MM.1S (cell line): ENCODE results near the gene PANK2.
"Not testable (repeated sequence)": the region's sequence is repeated elsewhere in the genome, so short reads cannot be mapped to it uniquely, and the experiment has no call there.

Experiments used
- DNase-seq: peaks from one replicate; pipeline ENCODE4 v3.0.0-alpha.2; 2015
- H2AFZ ChIP-seq: fragments of 300-600 bp; sonication (generic); 2 replicates; pipeline ENCODE4 v1.6.0; 2016; ENCODE audit warnings: antibody characterized with exemption, low read length
- H3F3A ChIP-seq: fragments of 300-600 bp; sonication (generic); 2 replicates; pipeline ENCODE4 v1.6.1; 2016; ENCODE audit warnings: mild to moderate bottlenecking, antibody characterized with exemption, low read length, moderate library complexity, mixed read lengths; ENCODE audit not compliant: insufficient read depth
- H3K27ac ChIP-seq: fragments of 300-600 bp; sonication (generic); 2 replicates; pipeline ENCODE4 v1.5.1; 2016; ENCODE audit warnings: mild to moderate bottlenecking, low read length
- H3K27me3 ChIP-seq: fragments of 300-600 bp; sonication (generic); replicated peaks from 2 replicates; pipeline ENCODE4 v1.6.0; 2016; ENCODE audit warnings: low read length; ENCODE audit not compliant: insufficient read depth
- H3K36me3 ChIP-seq: fragments of 300-600 bp; sonication (generic); replicated peaks from 2 replicates; pipeline ENCODE4 v1.6.1; 2016; ENCODE audit warnings: mild to moderate bottlenecking, low read length, mixed read lengths; ENCODE audit not compliant: insufficient read depth
- H3K4me1 ChIP-seq: fragments of 300-600 bp; sonication (generic); 2 replicates; pipeline ENCODE4 v1.6.1; 2016; ENCODE audit warnings: low read length, mixed read lengths
- H3K4me2 ChIP-seq: fragments of 300-600 bp; sonication (generic); 2 replicates; pipeline ENCODE4 v1.6.0; 2016; ENCODE audit warnings: low read depth, low read length
- H3K4me3 ChIP-seq: fragments of 300-600 bp; sonication (generic); 2 replicates; pipeline ENCODE4 v1.5.1; 2016; ENCODE audit warnings: low read length, mixed read lengths
- H3K79me2 ChIP-seq: fragments of 300-600 bp; sonication (generic); 2 replicates; pipeline ENCODE4 v1.6.1; 2016; ENCODE audit warnings: mixed run types, low read length, mixed read lengths
- H3K9ac ChIP-seq: fragments of 300-600 bp; sonication (generic); 2 replicates; pipeline ENCODE4 v1.6.1; 2016; ENCODE audit warnings: low read length, mixed read lengths
- H3K9me2 ChIP-seq: fragments of 300-600 bp; sonication (generic); replicated peaks from 2 replicates; pipeline ENCODE4 v1.6.1; 2016; ENCODE audit warnings: mild to moderate bottlenecking, low read length, mixed read lengths; ENCODE audit not compliant: insufficient read depth
- H3K9me3 ChIP-seq: fragments of 300-600 bp; sonication (generic); replicated peaks from 2 replicates; pipeline ENCODE4 v1.6.1; 2016; ENCODE audit warnings: mild to moderate bottlenecking, low read length, mixed read lengths; ENCODE audit not compliant: insufficient read depth
- H4K20me1 ChIP-seq: fragments of 300-600 bp; sonication (generic); 2 replicates; pipeline ENCODE4 v1.6.1; 2016; ENCODE audit warnings: mild to moderate bottlenecking, low read length, moderate library complexity, mixed read lengths; ENCODE audit not compliant: insufficient read depth
- CTCF ChIP-seq: fragments of 300-600 bp; sonication (generic); IDR thresholded peaks from 2 replicates; pipeline ENCODE4 v1.5.1; 2016; ENCODE audit warnings: antibody characterized with exemption, low read length, mixed read lengths
- EZH2 ChIP-seq: fragments of 300-600 bp; sonication (generic); optimal IDR thresholded peaks from 2 replicates; pipeline ENCODE3; 2017; ENCODE audit warnings: low read depth, mild to moderate bottlenecking, antibody characterized with exemption, low read length, mixed read lengths
- EZH2phosphoT487 ChIP-seq: fragments of 300-600 bp; sonication (generic); IDR thresholded peaks from 2 replicates; pipeline ENCODE4 v1.6.1; 2018; ENCODE audit warnings: antibody characterized with exemption, low read length

PANK2 gene

GRCh38 chr20:3896853-3897583, 7.8 kb downstream of the PANK2 start:
- Histone ChIP-seq H3K27me3 (no peaks in the 10 kb centered on the region), H3K9me2 (no peaks in the 10 kb centered on the region), H3K79me2 (peaks cover 100% of the 10 kb centered on the region), H3F3A (no peaks in the 10 kb centered on the region), H3K9me3 (no peaks in the 10 kb centered on the region), H3K4me1 (peaks cover 11% of the 10 kb centered on the region; the same call in 1 of the 2 replicates), H4K20me1 (peaks cover 78% of the 10 kb centered on the region), H3K27ac (no peak overlapping the region), H3K36me3 (no peaks in the 10 kb centered on the region; the same call in 1 of the 2 replicates), H3K9ac (no peak overlapping the region), H3K4me2 (no peak overlapping the region), H3K4me3 (no peak overlapping the region), H2AFZ (no peak overlapping the region)
- no peak for DNase-seq
- TF ChIP-seq EZH2 (no peak), CTCF (no peak), EZH2phosphoT487 (no peak)

- not testable (repeated sequence) for H3K27me3 ChIP-seq, H3K9me2 ChIP-seq, H3F3A ChIP-seq, H2AFZ ChIP-seq, H3K4me2 ChIP-seq, H3K9me3 ChIP-seq, H3K36me3 ChIP-seq, H3K27ac ChIP-seq, DNase-seq, H3K9ac ChIP-seq, H3K4me3 ChIP-seq
- Histone ChIP-seq H3K79me2 (peaks cover 100% of the 10 kb centered on the region), H3K4me1 (peaks cover 11% of the 10 kb centered on the region; the same call in 1 of the 2 replicates), H4K20me1 (peaks cover 80% of the 10 kb centered on the region)
Observed at GRCh38 chr20:3898181-3898580, 9.0 kb downstream of the PANK2 start.

DNA sequence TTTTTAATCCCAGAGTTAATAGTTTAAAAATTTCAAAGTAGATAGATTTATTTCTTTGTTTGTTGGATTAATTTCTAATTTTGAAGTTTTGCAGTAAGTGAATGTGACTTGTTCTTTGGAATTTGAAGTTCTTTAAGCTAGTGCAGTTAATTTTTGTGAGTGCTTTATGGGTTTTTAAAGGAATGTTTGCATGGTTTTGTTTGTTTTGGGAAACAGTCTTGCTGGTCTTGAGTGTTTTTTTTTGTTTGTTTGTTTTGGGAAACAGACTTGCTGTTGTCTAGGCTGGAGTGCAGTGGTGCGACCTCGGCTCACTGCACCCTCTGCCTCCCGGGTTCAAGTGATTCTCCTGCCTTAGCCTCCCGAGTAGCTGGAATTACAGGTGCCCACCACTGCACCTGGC, 9.5 kb downstream of the PANK2 start:
- H3K27ac ChIP-seq, result no peak overlapping the region
- no peaks in the 10 kb centered on the region for H3K27me3 ChIP-seq
- no peak for TF ChIP-seq EZH2
- no peak for TF ChIP-seq CTCF
- H3K4me3 ChIP-seq, result no peak overlapping the region
- H3K9me3 ChIP-seq, result no peaks in the 10 kb centered on the region
- H4K20me1 ChIP-seq, result peaks cover 76% of the 10 kb centered on the region
- no peaks in the 10 kb centered on the region for H3F3A ChIP-seq
- no peak overlapping the region for H3K4me2 ChIP-seq
- no peaks in the 10 kb centered on the region; the same call in 1 of the 2 replicates for H3K36me3 ChIP-seq
- H2AFZ ChIP-seq, result no peak overlapping the region
- H3K4me1 ChIP-seq, result peaks cover 8% of the 10 kb centered on the region; the same call in 1 of the 2 replicates
- no peak overlapping the region for H3K9ac ChIP-seq
- H3K79me2 ChIP-seq, result peaks cover 100% of the 10 kb centered on the region
- no peak for DNase-seq
- no peaks in the 10 kb centered on the region for H3K9me2 ChIP-seq

- H3K4me2 ChIP-seq, result no peak overlapping the region
- H3K27me3 ChIP-seq, result no peaks in the 10 kb centered on the region
- H3K9ac ChIP-seq, result no peak overlapping the region
- peaks cover 8% of the 10 kb centered on the region; the same call in 1 of the 2 replicates for H3K4me1 ChIP-seq
- H3K9me3 ChIP-seq, result no peaks in the 10 kb centered on the region
- H3F3A ChIP-seq, result no peaks in the 10 kb centered on the region
- no peak overlapping the region for H3K27ac ChIP-seq
- no peaks in the 10 kb centered on the region for H3K9me2 ChIP-seq
- no peak for DNase-seq
- peaks cover 82% of the 10 kb centered on the region for H4K20me1 ChIP-seq
- TF ChIP-seq EZH2 (no peak), CTCF (no peak), EZH2phosphoT487 (no peak)
- H3K36me3 ChIP-seq, result no peaks in the 10 kb centered on the region; the same call in 1 of the 2 replicates
- no peak overlapping the region for H3K4me3 ChIP-seq
- H2AFZ ChIP-seq, result no peak overlapping the region
- H3K79me2 ChIP-seq, result peaks cover 100% of the 10 kb centered on the region
Observed at GRCh38 chr20:3900187-3900604, 11.0 kb downstream of the PANK2 start.
